Mucosa of rectum (tissue), 2 donors: Measurements from ENCODE around the gene NSF.
"Not testable (repeated sequence)": the region's sequence is repeated elsewhere in the genome, so short reads cannot be mapped to it uniquely, and the experiment has no call there.

Source experiments
- H3K27ac ChIP-seq, 2 donors: one replicate each; pipeline ENCODE4 v1.7.0; 2013; ENCODE audit warnings: inconsistent platforms in 2 of 2, low read depth in 2 of 2, low read length in 2 of 2
- H3K27me3 ChIP-seq, 2 donors: one replicate each; pipeline ENCODE4 v1.7.0; 2013; ENCODE audit warnings: low read length in 2 of 2; ENCODE audit not compliant: control insufficient read depth in 2 of 2, insufficient read depth in 2 of 2
- H3K36me3 ChIP-seq, 2 donors: one replicate each; pipeline ENCODE4 v1.7.0; 2013; ENCODE audit warnings: low read length in 2 of 2; ENCODE audit not compliant: control insufficient read depth in 2 of 2, insufficient read depth in 2 of 2
- H3K4me1 ChIP-seq, 2 donors: one replicate each; pipeline ENCODE4 v1.7.0; 2013; ENCODE audit warnings: low read length in 2 of 2, mild to moderate bottlenecking in 1 of 2; ENCODE audit not compliant: control insufficient read depth in 2 of 2, insufficient read depth in 2 of 2
- H3K4me3 ChIP-seq, 2 donors: one replicate each; pipeline ENCODE4 v1.7.0; 2013; ENCODE audit warnings: low read length in 2 of 2
- H3K9ac ChIP-seq, 2 donors: one replicate each; pipeline ENCODE4 v1.7.0; 2013; ENCODE audit warnings: low read length in 2 of 2, low read depth in 1 of 2, mild to moderate bottlenecking in 1 of 2
- H3K9me3 ChIP-seq, 2 donors: one replicate each; pipeline ENCODE4 v1.7.0; 2013; ENCODE audit warnings: low read length in 2 of 2; ENCODE audit not compliant: control insufficient read depth in 2 of 2
- donor health status: healthy.
- donor health status: Normal muscosa, but diverticular disease.

The NSF gene

GRCh38 chr17:46699014-46699413 is 108.5 kb downstream of the NSF start:
- not testable (repeated sequence) for H3K4me3 ChIP-seq, H3K4me1 ChIP-seq, H3K27me3 ChIP-seq, H3K27ac ChIP-seq, H3K9ac ChIP-seq, H3K36me3 ChIP-seq, H3K9me3 ChIP-seq

DNA sequence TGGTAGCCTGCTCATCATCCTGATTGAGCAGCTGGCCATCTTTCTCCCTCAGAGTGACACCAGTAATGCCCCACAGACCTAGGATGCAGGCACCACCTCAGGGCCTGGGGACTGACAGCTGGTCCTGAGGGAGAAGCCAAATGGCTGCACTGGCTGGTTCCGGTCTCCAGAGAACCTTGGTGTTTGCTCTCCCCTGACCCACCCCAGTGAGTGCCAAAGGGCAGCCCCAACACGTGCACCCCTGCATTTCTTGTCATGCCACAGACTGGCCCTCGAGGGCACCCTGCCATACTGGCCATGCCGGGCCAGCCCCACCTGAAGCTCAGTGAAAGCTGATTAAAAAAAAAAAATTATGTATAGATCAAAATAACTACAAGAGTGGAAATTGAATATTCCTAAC is 127.5 kb downstream of the NSF start:
- Histone ChIP-seq H3K4me1 (no peaks in the 10 kb centered on the region), H3K36me3 (peaks cover 20 to 22% of the 10 kb centered on the region in 2 donors), H3K9ac (no peak overlapping the region), H3K27me3 (no peaks in the 10 kb centered on the region), H3K4me3 (no peak overlapping the region), H3K27ac (no peak overlapping the region), H3K9me3 (no peaks in the 10 kb centered on the region)

DNA sequence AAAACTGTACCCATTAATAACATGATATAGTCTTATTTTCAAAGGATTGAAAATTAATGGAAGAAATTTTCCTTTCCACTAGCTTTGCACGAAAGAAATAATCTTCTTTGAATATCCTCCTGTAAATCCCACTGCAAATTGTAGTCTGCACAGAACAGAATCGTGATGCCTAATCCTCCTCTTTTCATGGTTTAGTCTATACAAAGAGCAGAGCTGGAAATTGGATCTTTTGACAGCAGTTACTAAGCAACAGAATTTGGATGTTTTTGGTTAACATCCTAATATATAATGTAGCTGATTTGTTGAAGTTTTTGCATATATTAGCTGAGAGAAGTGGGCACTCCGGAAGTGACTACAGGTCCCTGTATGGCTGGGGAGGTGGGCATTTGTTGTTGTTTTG is 129.4 kb downstream of the NSF start:
- Histone ChIP-seq H3K27me3 (no peaks in the 10 kb centered on the region), H3K36me3 (peaks cover 11 to 17% of the 10 kb centered on the region in 2 donors), H3K9me3 (no peaks in the 10 kb centered on the region), H3K4me3 (no peak overlapping the region), H3K4me1 (no peaks in the 10 kb centered on the region), H3K9ac (no peak overlapping the region), H3K27ac (no peak overlapping the region)

DNA sequence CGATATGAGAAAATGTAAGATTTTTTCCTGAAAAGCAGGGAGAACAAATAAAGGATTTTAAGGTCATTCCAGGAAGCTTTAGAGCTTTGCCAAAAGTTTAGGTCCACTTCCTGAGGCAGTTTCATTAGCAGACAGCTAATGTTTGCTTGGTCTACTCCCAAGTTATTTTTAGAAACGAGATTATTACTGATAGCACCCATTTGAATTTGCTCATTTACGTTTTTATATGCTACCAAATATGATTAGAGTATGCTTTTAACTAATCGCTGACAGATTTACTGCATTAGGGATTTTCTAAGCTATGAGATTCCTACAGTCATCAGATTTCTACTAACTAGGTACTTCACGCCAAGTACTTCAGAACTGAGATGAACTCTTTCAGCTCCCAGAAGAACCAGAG is 129.9 kb downstream of the NSF start:
- no peak overlapping the region for H3K4me3 ChIP-seq
- no peaks in the 10 kb centered on the region for H3K9me3 ChIP-seq
- peaks cover 11 to 22% of the 10 kb centered on the region in 2 donors for H3K36me3 ChIP-seq
- no peaks in the 10 kb centered on the region for H3K4me1 ChIP-seq
- H3K27me3 ChIP-seq, result no peaks in the 10 kb centered on the region
- H3K9ac ChIP-seq, result no peak overlapping the region
- H3K27ac ChIP-seq, result no peak overlapping the region

DNA sequence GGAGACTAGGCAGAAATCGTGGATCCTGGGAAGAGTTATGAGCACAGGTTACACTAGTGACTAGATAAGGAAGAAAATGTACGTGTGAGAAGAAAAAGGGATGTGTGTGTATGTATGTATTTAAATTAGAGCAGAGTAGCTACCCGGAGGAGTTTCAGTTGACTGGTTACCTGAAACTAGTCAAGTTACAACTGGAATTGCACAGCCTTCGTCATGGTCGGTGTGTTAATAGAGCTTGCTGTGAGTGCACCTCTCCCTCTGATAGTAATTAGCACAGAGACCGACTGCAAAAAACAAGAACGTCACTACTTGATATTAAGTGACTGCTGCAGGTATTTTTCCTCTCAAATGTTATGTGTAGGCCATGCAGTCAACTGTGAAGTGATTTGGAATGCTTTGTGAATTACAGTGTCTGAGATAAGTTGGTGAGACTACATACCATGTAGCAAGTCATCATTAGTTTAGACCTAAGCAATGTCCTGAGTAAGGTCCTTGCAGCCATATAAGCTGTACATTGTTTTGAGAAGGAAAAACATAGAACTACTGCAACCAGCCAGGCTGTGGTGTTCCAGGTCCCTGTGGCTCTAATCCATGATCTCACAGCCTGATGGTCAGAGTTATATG is 132.3 kb downstream of the NSF start:
- Histone ChIP-seq H3K4me1 (no peaks in the 10 kb centered on the region), H3K9me3 (no peaks in the 10 kb centered on the region), H3K4me3 (no peak overlapping the region), H3K36me3 (peaks cover 13 to 26% of the 10 kb centered on the region in 2 donors), H3K27me3 (no peaks in the 10 kb centered on the region), H3K27ac (no peak overlapping the region), H3K9ac (no peak overlapping the region)

DNA sequence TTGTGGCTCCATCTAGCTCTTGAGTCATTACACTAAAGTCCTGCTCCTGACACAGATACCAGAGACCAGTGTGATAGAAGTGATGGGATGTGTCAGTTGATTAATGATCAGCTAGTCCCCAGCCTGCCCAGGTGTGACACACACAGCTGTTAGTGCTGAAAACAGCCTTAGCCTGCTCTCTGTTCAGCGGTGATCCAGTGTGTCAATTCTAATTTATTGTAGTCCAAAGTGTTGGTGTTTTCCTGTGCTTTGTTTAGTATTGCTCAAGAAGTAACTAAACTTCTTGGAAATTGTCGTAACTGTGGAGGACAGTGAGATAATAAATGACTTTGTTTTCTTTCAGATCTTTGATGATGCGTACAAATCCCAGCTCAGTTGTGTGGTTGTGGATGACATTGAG is 135.7 kb downstream of the NSF start:
- no peaks in the 10 kb centered on the region for H3K27me3 ChIP-seq
- no peak overlapping the region for H3K27ac ChIP-seq
- H3K4me3 ChIP-seq, result no peak overlapping the region
- peaks cover 9 to 26% of the 10 kb centered on the region in 2 donors for H3K36me3 ChIP-seq
- H3K9ac ChIP-seq, result no peak overlapping the region
- no peaks in the 10 kb centered on the region for H3K4me1 ChIP-seq
- H3K9me3 ChIP-seq, result no peaks in the 10 kb centered on the region

DNA sequence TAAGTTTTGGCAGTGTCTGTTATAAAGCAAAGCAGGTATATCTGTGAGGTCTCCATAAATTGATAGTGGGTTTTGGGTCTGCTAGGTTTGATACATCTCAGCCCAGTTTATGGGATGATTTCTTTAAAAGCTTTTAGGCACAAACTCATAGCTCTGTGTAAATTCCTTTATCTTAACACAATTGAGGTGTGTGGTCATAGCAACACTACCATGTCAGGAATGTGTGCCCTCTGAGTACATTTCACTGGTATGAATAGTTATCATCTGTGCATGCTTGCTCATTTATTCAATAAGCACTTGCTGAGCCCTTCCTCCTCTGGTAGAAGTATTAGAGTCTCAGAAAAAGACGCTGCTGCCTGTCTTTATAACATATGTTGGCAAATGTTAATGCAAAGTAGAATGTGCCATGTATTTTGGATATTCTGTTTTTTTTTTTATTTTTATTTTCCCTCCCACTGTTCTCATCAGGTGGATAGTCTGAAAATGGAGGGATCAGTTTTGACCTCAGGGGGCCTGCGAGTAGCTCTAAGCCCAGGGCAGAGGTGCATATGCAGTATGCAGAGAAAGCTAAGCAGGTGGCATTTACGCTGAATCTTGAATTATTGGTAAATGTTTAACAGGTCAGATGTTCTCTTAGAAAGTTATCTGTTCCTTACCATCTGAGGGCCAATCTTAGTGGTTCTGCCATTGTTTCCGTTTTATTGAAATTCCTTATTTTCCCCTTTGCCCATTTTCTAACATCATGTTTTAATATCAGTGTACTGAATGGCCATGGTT is 137.3 kb downstream of the NSF start:
- Histone ChIP-seq H3K9me3 (no peaks in the 10 kb centered on the region), H3K36me3 (peaks cover 10 to 27% of the 10 kb centered on the region in 2 donors), H3K4me1 (no peaks in the 10 kb centered on the region), H3K27me3 (no peaks in the 10 kb centered on the region), H3K27ac (no peak overlapping the region), H3K9ac (no peak overlapping the region), H3K4me3 (no peak overlapping the region)

GRCh38 chr17:46730026-46730425 is 139.6 kb downstream of the NSF start:
- Histone ChIP-seq H3K27me3 (no peaks in the 10 kb centered on the region), H3K4me1 (no peaks in the 10 kb centered on the region), H3K4me3 (no peak overlapping the region), H3K9me3 (no peaks in the 10 kb centered on the region), H3K36me3 (peaks cover 18 to 31% of the 10 kb centered on the region in 2 donors), H3K9ac (no peak overlapping the region), H3K27ac (no peak overlapping the region)

- Histone ChIP-seq H3K27me3 (no peaks in the 10 kb centered on the region), H3K27ac (no peak overlapping the region), H3K4me3 (no peak overlapping the region), H3K4me1 (no peaks in the 10 kb centered on the region), H3K9me3 (no peaks in the 10 kb centered on the region), H3K9ac (no peak overlapping the region), H3K36me3 (peaks cover 18 to 25% of the 10 kb centered on the region in 2 donors)
Observed at GRCh38 chr17:46730679-46731078, 140.2 kb downstream of the NSF start.

DNA sequence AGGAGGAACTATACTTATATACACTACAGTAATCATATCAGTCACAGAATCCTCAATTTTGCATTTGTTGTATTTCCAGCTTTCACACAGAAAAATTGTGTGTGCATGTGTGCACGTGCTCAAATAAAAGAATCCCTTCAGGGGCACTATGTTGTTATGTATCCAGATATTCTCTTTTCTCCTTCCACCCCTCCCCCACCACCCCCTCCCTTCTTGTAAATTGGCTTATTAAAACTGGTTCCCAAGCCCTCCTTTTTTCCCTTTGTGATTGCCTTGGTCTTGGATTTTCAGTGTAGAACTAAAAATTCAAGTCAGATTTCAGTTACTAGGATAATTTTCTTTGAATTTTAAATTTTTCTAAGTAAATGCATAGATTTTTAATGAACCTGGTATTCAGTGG is 141.7 kb downstream of the NSF start:
- H3K9me3 ChIP-seq, result no peaks in the 10 kb centered on the region

More for the DNA sequence above, 141.7 kb downstream of the NSF start:
- no peak overlapping the region for H3K4me3 ChIP-seq
- H3K27me3 ChIP-seq, result no peaks in the 10 kb centered on the region
- H3K27ac ChIP-seq, result no peak overlapping the region
- no peaks in the 10 kb centered on the region for H3K4me1 ChIP-seq
- H3K9ac ChIP-seq, result no peak overlapping the region
- H3K36me3 ChIP-seq, result peaks cover 18 to 22% of the 10 kb centered on the region in 2 donors
